Caco-2 (cell line): ENCODE data around the gene CDS1. TPM values are rescaled to one million over a fixed set of nuclear protein-coding genes. Genes with fewer than 3 reads are reported as not detected.

ENCODE experiments used
- BruUV-seq: library from RNA; stranded (reverse); fragments of 400-500 nt; replicated peaks from 2 replicates; lab custom pipeline; 2021; lab: Mats Ljungman, UMichigan
- CTCF ChIA-PET: fragments of 300-600 bp; sonication (Branson Sonifier 250); formaldehyde crosslinking; loops from one replicate; lab custom pipeline; 2022; ENCODE audit warnings: antibody characterized with exemption; lab: Charles Lee
- POLR2A ChIA-PET: fragments of 300-600 bp; sonication (Branson Sonifier 250); formaldehyde crosslinking; loops from one replicate; lab custom pipeline; 2022; ENCODE audit warnings: antibody characterized with exemption; lab: Charles Lee
- DNase-seq, 2 experiments: peaks; one replicate each; pipeline versions ENCODE4 v3.0.0 to v3.0.0-alpha.2; 2020 to 2022
- H3K27me3 ChIP-seq: replicated peaks from 2 replicates; pipeline ENCODE4 v1.6.0; 2011; ENCODE audit warnings: low read length; ENCODE audit not compliant: control insufficient read depth, insufficient read depth
- H3K36me3 ChIP-seq: 2 replicates; pipeline ENCODE4 v1.5.1; 2011; ENCODE audit warnings: low read length; ENCODE audit not compliant: control insufficient read depth, insufficient read depth
- H3K4me1 ChIP-seq: fragments of 250-450 bp; sonication (Bioruptor Pico); 2 replicates; pipeline ENCODE4 v1.5.1; 2020; ENCODE audit warnings: mild to moderate bottlenecking
- H3K4me3 ChIP-seq: 2 replicates; pipeline ENCODE4 v1.5.1; 2011; ENCODE audit warnings: low read depth, mild to moderate bottlenecking, control low read depth, low read length
- H3K9me3 ChIP-seq: fragments of 250-450 bp; sonication (Bioruptor Pico); 2 replicates; pipeline ENCODE4 v1.5.1; 2020; ENCODE audit warnings: mild to moderate bottlenecking, moderate library complexity
- H3K27ac Mint-ChIP-seq: one replicate; pipeline ENCODE4 v1.8.0; 2022; ENCODE audit warnings: mixed read lengths; ENCODE audit not compliant: unreplicated experiment
- H3K27me3 Mint-ChIP-seq: one replicate; pipeline ENCODE4 v1.8.0; 2022; ENCODE audit warnings: mixed read lengths; ENCODE audit not compliant: insufficient read depth, unreplicated experiment
- H3K36me3 Mint-ChIP-seq: one replicate; pipeline ENCODE4 v1.8.0; 2022; ENCODE audit warnings: mild to moderate bottlenecking, mixed read lengths; ENCODE audit not compliant: insufficient read depth, unreplicated experiment
- H3K4me1 Mint-ChIP-seq: one replicate; pipeline ENCODE4 v1.8.0; 2022; ENCODE audit warnings: low read depth, mixed read lengths; ENCODE audit not compliant: unreplicated experiment
- H3K4me3 Mint-ChIP-seq: one replicate; pipeline ENCODE4 v1.8.0; 2022; ENCODE audit warnings: mild to moderate bottlenecking, moderate library complexity, mixed read lengths; ENCODE audit not compliant: unreplicated experiment
- H3K9me3 Mint-ChIP-seq: one replicate; pipeline ENCODE4 v1.8.0; 2022; ENCODE audit warnings: mixed read lengths; ENCODE audit not compliant: unreplicated experiment
- intact Hi-C: fragments of 100-400 bp; cut with micrococcal nuclease; formaldehyde crosslinking; loops from one replicate; pipeline ENCODE4 v1.10.0; 2022; ENCODE audit not compliant: unreplicated experiment
- total RNA-seq: library from RNA; stranded (reverse); gene quantifications from 2 replicates; pipeline ENCODE4 v1.2.3, GENCODE V29; 2022
- TF ChIP-seq, protein P1 (sequence below), 2 experiments: fragments of 200-600 bp in 1 of 2; IDR thresholded peaks; 1 replicate in 1 of 2; 2 replicates in 1 of 2; pipeline versions ENCODE4 v1.5.1 to v1.8.0; 2011 to 2022; ENCODE audit warnings: antibody characterized with exemption in 1 of 2, control low read depth in 1 of 2, inconsistent platforms in 1 of 2, low read depth in 1 of 2, low read length in 1 of 2, mild to moderate bottlenecking in 1 of 2, moderate library complexity in 1 of 2; ENCODE audit not compliant: insufficient read depth in 1 of 2, severe bottlenecking in 1 of 2, unreplicated experiment in 1 of 2

CDS1 gene
- total RNA-seq, 1 experiment from 2014 or later: 18.1 TPM

- H3K27ac Mint-ChIP-seq: no peak overlapping the region
- no peaks in the 10 kb centered on the region for H3K4me1 Mint-ChIP-seq
- no peak for DNase-seq
- intact Hi-C loops: no loop called here
- Histone ChIP-seq H3K4me1 (peaks cover 11% of the 10 kb centered on the region), H3K27me3 (no peaks in the 10 kb centered on the region), H3K9me3 (no peaks in the 10 kb centered on the region), H3K4me3 (no peak overlapping the region), H3K36me3 (no peaks in the 10 kb centered on the region; the same call in 1 of the 2 replicates)
- H3K36me3 Mint-ChIP-seq: peaks cover 32% of the 10 kb centered on the region
- H3K4me3 Mint-ChIP-seq: no peak overlapping the region
- ChIA-PET CTCF (no interaction called here), POLR2A (no interaction called here)
- TF ChIP-seq, protein P1, sequence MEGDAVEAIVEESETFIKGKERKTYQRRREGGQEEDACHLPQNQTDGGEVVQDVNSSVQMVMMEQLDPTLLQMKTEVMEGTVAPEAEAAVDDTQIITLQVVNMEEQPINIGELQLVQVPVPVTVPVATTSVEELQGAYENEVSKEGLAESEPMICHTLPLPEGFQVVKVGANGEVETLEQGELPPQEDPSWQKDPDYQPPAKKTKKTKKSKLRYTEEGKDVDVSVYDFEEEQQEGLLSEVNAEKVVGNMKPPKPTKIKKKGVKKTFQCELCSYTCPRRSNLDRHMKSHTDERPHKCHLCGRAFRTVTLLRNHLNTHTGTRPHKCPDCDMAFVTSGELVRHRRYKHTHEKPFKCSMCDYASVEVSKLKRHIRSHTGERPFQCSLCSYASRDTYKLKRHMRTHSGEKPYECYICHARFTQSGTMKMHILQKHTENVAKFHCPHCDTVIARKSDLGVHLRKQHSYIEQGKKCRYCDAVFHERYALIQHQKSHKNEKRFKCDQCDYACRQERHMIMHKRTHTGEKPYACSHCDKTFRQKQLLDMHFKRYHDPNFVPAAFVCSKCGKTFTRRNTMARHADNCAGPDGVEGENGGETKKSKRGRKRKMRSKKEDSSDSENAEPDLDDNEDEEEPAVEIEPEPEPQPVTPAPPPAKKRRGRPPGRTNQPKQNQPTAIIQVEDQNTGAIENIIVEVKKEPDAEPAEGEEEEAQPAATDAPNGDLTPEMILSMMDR (IDR thresholded peaks at IDR 0.05; ENCODE audit: insufficient read depth in 1 of 2, low read depth in 1 of 2, low read length in 1 of 2, severe bottlenecking in 1 of 2, unreplicated experiment in 1 of 2): no peak
- H3K27me3 Mint-ChIP-seq: no peaks in the 10 kb centered on the region
- H3K9me3 Mint-ChIP-seq: no peaks in the 10 kb centered on the region
- BruUV-seq: no TSS peak
Measured at GRCh38 chr4:84684361-84684760, 101.4 kb downstream of the CDS1 start.

GRCh38 chr4:84685105-84685504, 102.2 kb downstream of the CDS1 start:
- Histone ChIP-seq H3K36me3 (no peaks in the 10 kb centered on the region; the same call in 1 of the 2 replicates), H3K27me3 (no peaks in the 10 kb centered on the region), H3K4me1 (peaks cover 11% of the 10 kb centered on the region), H3K9me3 (no peaks in the 10 kb centered on the region), H3K4me3 (no peak overlapping the region)
- ChIA-PET CTCF (no interaction called here), POLR2A (no interaction called here)
- no peaks in the 10 kb centered on the region for H3K27me3 Mint-ChIP-seq
- no peak for DNase-seq
- H3K4me3 Mint-ChIP-seq: no peak overlapping the region
- H3K36me3 Mint-ChIP-seq: peaks cover 25% of the 10 kb centered on the region
- no peak overlapping the region for H3K27ac Mint-ChIP-seq
- BruUV-seq: no TSS peak
- H3K4me1 Mint-ChIP-seq: no peaks in the 10 kb centered on the region
- H3K9me3 Mint-ChIP-seq: no peaks in the 10 kb centered on the region
- TF ChIP-seq, protein P1 (IDR thresholded peaks at IDR 0.05; ENCODE audit: insufficient read depth in 1 of 2, low read depth in 1 of 2, low read length in 1 of 2, severe bottlenecking in 1 of 2, unreplicated experiment in 1 of 2): no peak
- intact Hi-C loops: no loop called here

- peaks cover 5% of the 10 kb centered on the region for H3K36me3 Mint-ChIP-seq
Measured at GRCh38 chr4:84688605-84689004, 105.7 kb downstream of the CDS1 start.

More at GRCh38 chr4:84688605-84689004, 105.7 kb downstream of the CDS1 start:
- H3K4me3 Mint-ChIP-seq: no peak overlapping the region
- ChIA-PET POLR2A (no interaction called here), CTCF (no interaction called here)
- Histone ChIP-seq H3K4me1 (no peaks in the 10 kb centered on the region), H3K4me3 (no peak overlapping the region), H3K36me3 (no peaks in the 10 kb centered on the region), H3K9me3 (no peaks in the 10 kb centered on the region), H3K27me3 (no peaks in the 10 kb centered on the region)
- no peaks in the 10 kb centered on the region for H3K27me3 Mint-ChIP-seq
- no TSS peak for BruUV-seq
- intact Hi-C loops: no loop called here
- H3K4me1 Mint-ChIP-seq: no peaks in the 10 kb centered on the region
- H3K9me3 Mint-ChIP-seq: no peaks in the 10 kb centered on the region
- no peak for DNase-seq
- H3K27ac Mint-ChIP-seq: no peak overlapping the region
- TF ChIP-seq, protein P1 (IDR thresholded peaks at IDR 0.05; ENCODE audit: insufficient read depth in 1 of 2, low read depth in 1 of 2, low read length in 1 of 2, severe bottlenecking in 1 of 2, unreplicated experiment in 1 of 2): no peak
